HepG2 (cell line): ENCODE measurements around the gene PSMB1. TPM values are rescaled to one million over a fixed set of nuclear protein-coding genes. Genes with fewer than 3 reads are reported as not detected.

Experiments used
- AHDC1 ChIP-seq: sonication (generic); formaldehyde crosslinking; IDR thresholded peaks from 2 replicates; pipeline ENCODE4 v1.5.1; 2020; ENCODE audit warnings: mild to moderate bottlenecking, missing genetic modification reagents, borderline replicate concordance
- CREB3 ChIP-seq: sonication (generic); formaldehyde crosslinking; IDR thresholded peaks from 2 replicates; pipeline ENCODE4 v1.5.0; 2020; ENCODE audit warnings: missing genetic modification reagents
- DR1 ChIP-seq: sonication (generic); formaldehyde crosslinking; IDR thresholded peaks from 2 replicates; pipeline ENCODE4 v1.8.0; 2021; ENCODE audit warnings: mild to moderate bottlenecking, missing genetic modification reagents, inconsistent platforms
- HOXD1 ChIP-seq: sonication (generic); formaldehyde crosslinking; IDR thresholded peaks from 2 replicates; pipeline ENCODE4 v1.5.0; 2020; ENCODE audit warnings: missing genetic modification reagents
- MEF2D ChIP-seq: sonication (generic); formaldehyde crosslinking; IDR thresholded peaks from 2 replicates; pipeline ENCODE4 v1.5.1; 2020; ENCODE audit warnings: mild to moderate bottlenecking, missing genetic modification reagents
- NCOA1 ChIP-seq: sonication (generic); formaldehyde crosslinking; IDR thresholded peaks from 2 replicates; pipeline ENCODE4 v1.9.0; 2021; ENCODE audit warnings: missing genetic modification reagents
- PLRG1 ChIP-seq: fragments of 450-650 bp; conservative IDR thresholded peaks from 2 replicates; pipeline ENCODE4 v1.6.1; 2016
- SP2 ChIP-seq: sonication (generic); formaldehyde crosslinking; IDR thresholded peaks from 2 replicates; pipeline ENCODE4 v1.5.1; 2020; ENCODE audit warnings: mild to moderate bottlenecking, missing genetic modification reagents
- ZNF18 ChIP-seq: sonication (generic); formaldehyde crosslinking; IDR thresholded peaks from 2 replicates; pipeline ENCODE4 v1.8.0; 2022; ENCODE audit warnings: mild to moderate bottlenecking, missing genetic modification reagents; ENCODE audit not compliant: insufficient replicate concordance
- ZNF567 ChIP-seq: sonication (generic); formaldehyde crosslinking; IDR thresholded peaks from 2 replicates; pipeline ENCODE4 v1.8.1; 2023; ENCODE audit warnings: mild to moderate bottlenecking, missing genetic modification reagents, borderline replicate concordance
- ZNF598 ChIP-seq: sonication (generic); formaldehyde crosslinking; IDR thresholded peaks from 2 replicates; pipeline ENCODE4 v1.5.1; 2020; ENCODE audit warnings: mild to moderate bottlenecking, missing genetic modification reagents, borderline replicate concordance
- ZNF670 ChIP-seq: sonication (generic); formaldehyde crosslinking; IDR thresholded peaks from 2 replicates; pipeline ENCODE4 v1.8.0; 2022; ENCODE audit warnings: mild to moderate bottlenecking, missing genetic modification reagents, borderline replicate concordance
- ZNF781 ChIP-seq: sonication (generic); formaldehyde crosslinking; IDR thresholded peaks from 2 replicates; pipeline ENCODE4 v1.5.1; 2020; ENCODE audit warnings: borderline replicate concordance, mild to moderate bottlenecking, missing genetic modification reagents; ENCODE audit errors: not compliant biosample characterization
- ZSCAN29 ChIP-seq: sonication (generic); formaldehyde crosslinking; conservative IDR thresholded peaks from 2 replicates; pipeline ENCODE4 v1.4.0; 2020; ENCODE audit warnings: mild to moderate bottlenecking, missing genetic modification reagents
- ZZZ3 ChIP-seq: sonication (generic); formaldehyde crosslinking; IDR thresholded peaks from 2 replicates; pipeline ENCODE4 v1.4.0; 2020; ENCODE audit warnings: missing genetic modification reagents, mild to moderate bottlenecking, borderline replicate concordance
- polyA plus RNA-seq, 8 experiments: library from polyadenylated mRNA; depleted of rRNA in 3 of 8; stranded (reverse) in 7 of 8; unstranded in 1 of 8; fragments of >200 nt; fragmentation: Illumina TruSeq in 4 of 8; extraction: Trizol in 4 of 8; gene quantifications; 2 replicates each; pipeline versions ENCODE4 v1.2.1 to v1.2.3, GENCODE V29; 2011 to 2016; ENCODE audit warnings: low read depth in 4 of 8, missing spikeins in 1 of 8, mixed read lengths in 1 of 8; ENCODE audit not compliant: insufficient read depth in 1 of 8
- total RNA-seq, 5 experiments: library from RNA; depleted of rRNA; stranded (reverse); fragments of >200 nt; fragmentation: Illumina TruSeq; extraction: Trizol; gene quantifications; 2 replicates each; pipeline ENCODE4 v1.2.3, GENCODE V29; 2016; ENCODE audit warnings: low read depth in 1 of 5
- TF ChIP-seq, protein P1 (sequence below): sonication (generic); formaldehyde crosslinking; IDR thresholded peaks from 2 replicates; pipeline ENCODE4 v1.9.0; 2021; ENCODE audit warnings: missing genetic modification reagents, borderline replicate concordance

PSMB1 gene
- total and polyA plus RNA-seq, 2 of the 13 experiments (the other 11 are each of a cell fraction or from before 2014, with no cell fraction given): 528 to 592 TPM

GRCh38 chr6:170554013-170554795, 1.1 kb upstream of the PSMB1 start, which contains the start of gene TBP (continued):
- 0 out of 2 replicates have a peak, but pooled peaks have one; percentile 17 for TF ChIP-seq AHDC1 (CRISPR knock-in tag)
- TF ChIP-seq ZNF781 (CRISPR knock-in tag): peak; percentile 44
- peak; percentile 62; the same call in 1 of the 2 replicates for TF ChIP-seq HOXD1
- peak; percentile 71 for TF ChIP-seq MEF2D (CRISPR knock-in tag)
- peak; percentile 85; the same call in 1 of the 2 replicates for TF ChIP-seq ZNF670 (CRISPR knock-in tag)
- peak; percentile 98; the same call in 1 of the 2 replicates for TF ChIP-seq ZZZ3 (CRISPR knock-in tag)
- TF ChIP-seq ZNF598: peak; percentile 98
- peak; percentile 73 for TF ChIP-seq ZNF18 (CRISPR knock-in tag)
- TF ChIP-seq SP2: peak; percentile 91
- TF ChIP-seq ZNF567 (CRISPR knock-in tag): 0 out of 2 replicates have a peak, but pooled peaks have one; percentile 64
- no peak for TF ChIP-seq PLRG1
- TF ChIP-seq, protein P1, sequence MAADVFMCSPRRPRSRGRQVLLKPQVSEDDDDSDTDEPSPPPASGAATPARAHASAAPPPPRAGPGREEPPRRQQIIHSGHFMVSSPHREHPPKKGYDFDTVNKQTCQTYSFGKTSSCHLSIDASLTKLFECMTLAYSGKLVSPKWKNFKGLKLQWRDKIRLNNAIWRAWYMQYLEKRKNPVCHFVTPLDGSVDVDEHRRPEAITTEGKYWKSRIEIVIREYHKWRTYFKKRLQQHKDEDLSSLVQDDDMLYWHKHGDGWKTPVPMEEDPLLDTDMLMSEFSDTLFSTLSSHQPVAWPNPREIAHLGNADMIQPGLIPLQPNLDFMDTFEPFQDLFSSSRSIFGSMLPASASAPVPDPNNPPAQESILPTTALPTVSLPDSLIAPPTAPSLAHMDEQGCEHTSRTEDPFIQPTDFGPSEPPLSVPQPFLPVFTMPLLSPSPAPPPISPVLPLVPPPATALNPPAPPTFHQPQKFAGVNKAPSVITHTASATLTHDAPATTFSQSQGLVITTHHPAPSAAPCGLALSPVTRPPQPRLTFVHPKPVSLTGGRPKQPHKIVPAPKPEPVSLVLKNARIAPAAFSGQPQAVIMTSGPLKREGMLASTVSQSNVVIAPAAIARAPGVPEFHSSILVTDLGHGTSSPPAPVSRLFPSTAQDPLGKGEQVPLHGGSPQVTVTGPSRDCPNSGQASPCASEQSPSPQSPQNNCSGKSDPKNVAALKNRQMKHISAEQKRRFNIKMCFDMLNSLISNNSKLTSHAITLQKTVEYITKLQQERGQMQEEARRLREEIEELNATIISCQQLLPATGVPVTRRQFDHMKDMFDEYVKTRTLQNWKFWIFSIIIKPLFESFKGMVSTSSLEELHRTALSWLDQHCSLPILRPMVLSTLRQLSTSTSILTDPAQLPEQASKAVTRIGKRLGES: peak; percentile 15; the same call in 1 of the 2 replicates
- TF ChIP-seq ZSCAN29 (CRISPR knock-in tag): peak; percentile 76; the same call in 1 of the 2 replicates
- no peak for TF ChIP-seq CREB3 (CRISPR knock-in tag)
- no peak for TF ChIP-seq NCOA1 (CRISPR knock-in tag)
- TF ChIP-seq DR1: peak; percentile 47
